ENCODE results near the gene ST6GALNAC3. TPM values are rescaled to one million over a fixed set of nuclear protein-coding genes. Genes with fewer than 3 reads are reported as not detected.

ST6GALNAC3 gene
- total RNA-seq, 1 experiment from 2014 or later = 0.03 TPM

DNA sequence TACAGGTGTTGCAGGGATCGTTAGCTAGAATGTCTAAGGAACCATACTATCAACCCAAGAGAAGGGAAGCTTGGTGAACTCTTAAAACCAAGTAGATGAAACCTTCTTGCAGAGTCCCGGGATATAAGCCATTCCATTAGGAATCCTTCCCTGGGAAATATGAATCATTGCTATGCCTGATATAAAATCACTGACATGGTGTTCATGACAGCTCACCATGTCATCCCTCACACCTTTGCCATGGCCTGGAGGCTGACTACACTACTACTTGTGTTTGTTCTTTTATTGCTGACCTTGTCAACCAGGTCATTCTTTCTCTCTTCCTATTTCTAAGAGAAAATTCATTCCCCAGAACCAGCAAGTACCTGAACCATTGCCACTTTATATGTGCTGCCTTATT, 12.1 kb downstream of the ST6GALNAC3 start:
- in situ Hi-C loops (cut with HindIII; ENCODE audit: low pct_unique_long_range_greater_than_20kb, low sequenced_read_pairs) (no loop called here), intact Hi-C loops (cut with micrococcal nuclease; ENCODE audit: unreplicated experiment) (no loop called here)
- ATAC-seq (no peak), DNase-seq (ENCODE audit: low read depth, low spot score) (no peak)
- H3K4me1 ChIP-seq (ENCODE audit: control insufficient read depth, insufficient read depth, low read length) = no peaks in the 10 kb centered on the region
- no TSS peak for BruUV-seq (replicated peaks)
- H3K4me3 ChIP-seq (ENCODE audit: low read depth in 2 of 2, low read length in 2 of 2) = no peak overlapping the region
- H3K9me3 ChIP-seq (ENCODE audit: control insufficient read depth, insufficient read depth, low read depth, low read length) = no peaks in the 10 kb centered on the region
- TF ChIP-seq POLR2AphosphoS5 (IDR thresholded peaks at IDR 0.05; ENCODE audit: low read depth, low read length) = no peak
- TF ChIP-seq, protein P1, sequence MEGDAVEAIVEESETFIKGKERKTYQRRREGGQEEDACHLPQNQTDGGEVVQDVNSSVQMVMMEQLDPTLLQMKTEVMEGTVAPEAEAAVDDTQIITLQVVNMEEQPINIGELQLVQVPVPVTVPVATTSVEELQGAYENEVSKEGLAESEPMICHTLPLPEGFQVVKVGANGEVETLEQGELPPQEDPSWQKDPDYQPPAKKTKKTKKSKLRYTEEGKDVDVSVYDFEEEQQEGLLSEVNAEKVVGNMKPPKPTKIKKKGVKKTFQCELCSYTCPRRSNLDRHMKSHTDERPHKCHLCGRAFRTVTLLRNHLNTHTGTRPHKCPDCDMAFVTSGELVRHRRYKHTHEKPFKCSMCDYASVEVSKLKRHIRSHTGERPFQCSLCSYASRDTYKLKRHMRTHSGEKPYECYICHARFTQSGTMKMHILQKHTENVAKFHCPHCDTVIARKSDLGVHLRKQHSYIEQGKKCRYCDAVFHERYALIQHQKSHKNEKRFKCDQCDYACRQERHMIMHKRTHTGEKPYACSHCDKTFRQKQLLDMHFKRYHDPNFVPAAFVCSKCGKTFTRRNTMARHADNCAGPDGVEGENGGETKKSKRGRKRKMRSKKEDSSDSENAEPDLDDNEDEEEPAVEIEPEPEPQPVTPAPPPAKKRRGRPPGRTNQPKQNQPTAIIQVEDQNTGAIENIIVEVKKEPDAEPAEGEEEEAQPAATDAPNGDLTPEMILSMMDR (IDR thresholded peaks at IDR 0.05) = no peak
- TF ChIP-seq, protein P2, sequence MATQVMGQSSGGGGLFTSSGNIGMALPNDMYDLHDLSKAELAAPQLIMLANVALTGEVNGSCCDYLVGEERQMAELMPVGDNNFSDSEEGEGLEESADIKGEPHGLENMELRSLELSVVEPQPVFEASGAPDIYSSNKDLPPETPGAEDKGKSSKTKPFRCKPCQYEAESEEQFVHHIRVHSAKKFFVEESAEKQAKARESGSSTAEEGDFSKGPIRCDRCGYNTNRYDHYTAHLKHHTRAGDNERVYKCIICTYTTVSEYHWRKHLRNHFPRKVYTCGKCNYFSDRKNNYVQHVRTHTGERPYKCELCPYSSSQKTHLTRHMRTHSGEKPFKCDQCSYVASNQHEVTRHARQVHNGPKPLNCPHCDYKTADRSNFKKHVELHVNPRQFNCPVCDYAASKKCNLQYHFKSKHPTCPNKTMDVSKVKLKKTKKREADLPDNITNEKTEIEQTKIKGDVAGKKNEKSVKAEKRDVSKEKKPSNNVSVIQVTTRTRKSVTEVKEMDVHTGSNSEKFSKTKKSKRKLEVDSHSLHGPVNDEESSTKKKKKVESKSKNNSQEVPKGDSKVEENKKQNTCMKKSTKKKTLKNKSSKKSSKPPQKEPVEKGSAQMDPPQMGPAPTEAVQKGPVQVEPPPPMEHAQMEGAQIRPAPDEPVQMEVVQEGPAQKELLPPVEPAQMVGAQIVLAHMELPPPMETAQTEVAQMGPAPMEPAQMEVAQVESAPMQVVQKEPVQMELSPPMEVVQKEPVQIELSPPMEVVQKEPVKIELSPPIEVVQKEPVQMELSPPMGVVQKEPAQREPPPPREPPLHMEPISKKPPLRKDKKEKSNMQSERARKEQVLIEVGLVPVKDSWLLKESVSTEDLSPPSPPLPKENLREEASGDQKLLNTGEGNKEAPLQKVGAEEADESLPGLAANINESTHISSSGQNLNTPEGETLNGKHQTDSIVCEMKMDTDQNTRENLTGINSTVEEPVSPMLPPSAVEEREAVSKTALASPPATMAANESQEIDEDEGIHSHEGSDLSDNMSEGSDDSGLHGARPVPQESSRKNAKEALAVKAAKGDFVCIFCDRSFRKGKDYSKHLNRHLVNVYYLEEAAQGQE (IDR thresholded peaks at IDR 0.05; ENCODE audit: insufficient read depth in 1 of 2, low read depth in 2 of 2, low read length in 1 of 2) = no peak
- TF ChIP-seq TCF7L2 (IDR thresholded peaks at IDR 0.05; ENCODE audit: low read depth, low read length) = no peak
- TF ChIP-seq SIN3A (IDR thresholded peaks at IDR 0.05; ENCODE audit: borderline replicate concordance, insufficient read depth, low read depth, low read length) = no peak
- no peaks in the 10 kb centered on the region for H3K36me3 ChIP-seq (ENCODE audit: control insufficient read depth, insufficient read depth, low read length)
- no peaks in the 10 kb centered on the region for H3K27me3 ChIP-seq (ENCODE audit: control insufficient read depth, insufficient read depth, low read length)
- ChIA-PET CTCF (no interaction called here), POLR2A (no interaction called here)
- no peak overlapping the region for H3K27ac ChIP-seq (ENCODE audit: low read length)

DNA sequence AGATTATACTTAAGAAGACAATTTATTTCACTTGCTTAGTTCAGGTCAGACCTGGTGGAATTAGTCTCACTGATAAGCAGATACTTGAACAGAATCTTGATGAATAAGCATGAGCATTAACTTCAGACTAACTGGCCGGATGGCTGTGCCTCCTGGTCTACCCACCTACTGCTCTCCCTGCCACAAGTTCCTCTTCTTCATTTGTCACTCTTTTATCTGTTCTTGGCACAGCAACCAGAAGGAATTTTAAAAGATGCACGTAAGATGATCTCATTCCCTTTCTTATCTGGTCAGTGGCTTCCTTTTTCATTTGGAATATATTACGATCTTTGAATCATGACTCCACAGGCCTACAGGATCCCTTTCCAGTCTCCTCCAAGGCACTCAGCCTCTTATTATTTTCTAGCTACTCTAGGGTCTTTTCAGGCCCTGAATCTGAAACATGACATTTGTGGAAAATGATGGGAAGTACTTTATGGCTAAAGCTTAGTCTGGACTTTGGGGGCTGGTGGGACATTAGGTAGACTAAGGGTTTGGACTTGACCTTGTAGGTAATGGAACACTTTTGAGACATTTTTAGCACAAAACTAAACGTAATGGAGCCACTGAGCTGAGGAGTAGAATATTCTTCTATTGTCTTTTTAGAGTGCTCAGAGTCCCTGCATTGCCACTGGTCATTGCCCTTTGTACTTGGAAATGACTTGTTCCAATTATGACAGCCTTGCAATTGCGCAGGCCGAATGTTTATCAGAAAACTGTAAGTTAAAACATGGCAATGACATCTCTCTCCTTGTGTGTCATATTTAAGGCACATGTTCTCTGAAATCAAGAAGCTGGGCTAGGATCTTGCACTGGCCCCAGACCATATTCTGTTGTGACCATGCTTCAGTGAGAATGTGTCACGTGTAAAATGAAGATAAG, 16.0 kb downstream of the ST6GALNAC3 start:
- ChIA-PET CTCF (no interaction called here), POLR2A (no interaction called here)
- Histone ChIP-seq H3K27ac (ENCODE audit: low read length) (no peak overlapping the region), H3K36me3 (ENCODE audit: control insufficient read depth, insufficient read depth, low read length) (no peaks in the 10 kb centered on the region), H3K4me3 (ENCODE audit: low read depth in 2 of 2, low read length in 2 of 2) (no peak overlapping the region), H3K27me3 (ENCODE audit: control insufficient read depth, insufficient read depth, low read length) (no peaks in the 10 kb centered on the region), H3K9me3 (ENCODE audit: control insufficient read depth, insufficient read depth, low read depth, low read length) (no peaks in the 10 kb centered on the region), H3K4me1 (ENCODE audit: control insufficient read depth, insufficient read depth, low read length) (no peaks in the 10 kb centered on the region)
- no peak for ATAC-seq
- in situ Hi-C loops (cut with HindIII; ENCODE audit: low pct_unique_long_range_greater_than_20kb, low sequenced_read_pairs) = no loop called here
- intact Hi-C loops (cut with micrococcal nuclease; ENCODE audit: unreplicated experiment) = no loop called here
- no TSS peak for BruUV-seq (replicated peaks)
- no peak for DNase-seq (ENCODE audit: low read depth, low spot score)
- TF ChIP-seq SIN3A (IDR thresholded peaks at IDR 0.05; ENCODE audit: borderline replicate concordance, insufficient read depth, low read depth, low read length) (no peak), TCF7L2 (IDR thresholded peaks at IDR 0.05; ENCODE audit: low read depth, low read length) (no peak), POLR2AphosphoS5 (IDR thresholded peaks at IDR 0.05; ENCODE audit: low read depth, low read length) (no peak)
- TF ChIP-seq, protein P2 (IDR thresholded peaks at IDR 0.05; ENCODE audit: insufficient read depth in 1 of 2, low read depth in 2 of 2, low read length in 1 of 2) = no peak
- TF ChIP-seq, protein P1 (IDR thresholded peaks at IDR 0.05) = no peak
